Ovary (tissue), 9 donors: Measurements from ENCODE around the gene CXCL10. TPM values are rescaled to one million over a fixed set of nuclear protein-coding genes. Genes with fewer than 3 reads are reported as not detected.

Experiments
- DNase-seq, 5 donors: peaks; one replicate each; pipeline ENCODE4 v3.0.0-alpha.2; 2019 to 2020
- H3K27ac ChIP-seq, 2 donors: fragments of 200-600 bp; one replicate each; pipeline versions ENCODE4 v1.5.1 to v1.8.0; 2019 to 2022
- H3K27me3 ChIP-seq: fragments of 200-600 bp; one replicate; pipeline ENCODE4 v1.8.0; 2022
- H3K36me3 ChIP-seq: fragments of 200-600 bp; sonication (generic); one replicate; pipeline ENCODE4 v1.5.1; 2019
- H3K4me1 ChIP-seq: one replicate; pipeline ENCODE4 v1.8.1; 2013; ENCODE audit warnings: mild to moderate bottlenecking, moderate library complexity; ENCODE audit not compliant: insufficient read depth
- H3K4me3 ChIP-seq: fragments of 200-600 bp; sonication (generic); one replicate; pipeline ENCODE4 v1.5.1; 2017
- H3K9me3 ChIP-seq, 2 donors: fragments of 200-600 bp in 1 of 2; sonication (generic) in 1 of 2; one replicate each; pipeline versions ENCODE4 v1.5.1 to v1.8.1; 2013 to 2019; ENCODE audit warnings: mild to moderate bottlenecking in 1 of 2, moderate library complexity in 1 of 2
- CTCF ChIP-seq, 3 donors: fragments of 450-650 bp in 2 of 3; fragments of 200-600 bp in 1 of 3; IDR thresholded peaks; one replicate each; pipeline versions ENCODE4 v1.5.1 to v1.8.0; 2016 to 2022; ENCODE audit warnings: antibody characterized with exemption in 3 of 3, mild to moderate bottlenecking in 1 of 3
- EP300 ChIP-seq: sonication (generic); formaldehyde crosslinking; IDR thresholded peaks from one replicate; pipeline ENCODE4 v1.6.1; 2017; ENCODE audit warnings: antibody characterized with exemption
- POLR2A ChIP-seq: fragments of 450-650 bp; IDR thresholded peaks from one replicate; pipeline ENCODE4 v1.6.1; 2017; ENCODE audit warnings: antibody characterized with exemption, mild to moderate bottlenecking, moderate library complexity
- WGBS, 3 donors: extraction: QIAGEN DNeasy Blood & Tissue Kit in 1 of 3; methylation state at CpG; one replicate each; pipeline versions ENCODE4 v1.1.5 to v1.1.7; 2013 to 2017; 5-methylcytosine and 5-hydroxymethylcytosine counted together
- intact Hi-C, 4 donors: fragments of 100-400 bp; cut with DNase I; formaldehyde crosslinking; loops; one replicate each; pipeline versions ENCODE4 v1.11.0 to v1.15.1; 2022 to 2023
- polyA plus RNA-seq, 2 donors: library from polyadenylated mRNA; stranded (reverse); fragments of 200-250 nt in 1 of 2; fragments of 350-450 nt in 1 of 2; fragmentation: Illumina TruSeq in 1 of 2; extraction: RNeasy Lipid Tissue Mini Kit (QIAGEN cat#74804) in 1 of 2; gene quantifications; one replicate each; pipeline ENCODE4 v1.2.3, GENCODE V29; 2013 to 2014
- total RNA-seq, 7 donors: library from RNA; depleted of rRNA in 2 of 7; stranded (reverse); fragments of >200 nt in 2 of 7; fragmentation: NEBNext Ultra II Directional in 3 of 7; extraction: Animal tissue kit (Norgen Biotek cat#: 25700) in 3 of 7; gene quantifications; one replicate each; pipeline versions ENCODE4 v1.1.0 to v1.2.4, GENCODE V29; 2016 to 2023
- donor health status: DM: no; HTN: no; CAD: no; lungs with moderate emphysema.
- donor health status: DM: no; HTN: no; CAD: no.
- donor health status: Bipolar disorder and iron deficiency.
- donor health status: DM: yes; HTN: yes; CAD: no.
- donor health status: DM: no; HTN: no; CAD: no.
- donor health status: DM: yes; HTN: yes; CAD: no.

The CXCL10 gene
- total and polyA plus RNA-seq, 9 donors: 0.12 to 17.3 (median 1.0) TPM; not detected in 3

GRCh38 chr4:76028350-76028765 lies 5.1 kb upstream of the CXCL10 start:
- Histone ChIP-seq H3K4me1 (peaks cover 2% of the 10 kb centered on the region), H3K4me3 (peak overlapping the region; percentile 4), H3K36me3 (no peaks in the 10 kb centered on the region), H3K9me3 (no peaks in the 10 kb centered on the region), H3K27ac (no peak overlapping the region), H3K27me3 (no peaks in the 10 kb centered on the region)
- DNase-seq: no peak
- intact Hi-C loops: no loop called here
- TF ChIP-seq CTCF (IDR thresholded peaks at IDR 0.05) (no peak), EP300 (no peak), POLR2A (no peak)
- WGBS, 3 donors: 0 to 2% (median 1%) methylated on average over 6 of the region's 6 CpGs

GRCh38 chr4:76024065-76024464 lies 768 bp upstream of the CXCL10 start:
- Histone ChIP-seq H3K27ac (no peak overlapping the region), H3K4me3 (no peak overlapping the region), H3K9me3 (no peaks in the 10 kb centered on the region), H3K27me3 (no peaks in the 10 kb centered on the region), H3K36me3 (no peaks in the 10 kb centered on the region), H3K4me1 (peaks cover 2% of the 10 kb centered on the region)
- TF ChIP-seq POLR2A: no peak
- no peak for TF ChIP-seq EP300
- TF ChIP-seq CTCF (IDR thresholded peaks at IDR 0.05): no peak
- WGBS, 3 donors: 77 to 83% (median 78%) methylated on average over 4 of the region's 4 CpGs
- no peak for DNase-seq
- intact Hi-C loops: no loop called here

GRCh38 chr4:76022677-76023076 lies 620 bp downstream of the CXCL10 start:
- no peak overlapping the region for H3K4me3 ChIP-seq
- TF ChIP-seq POLR2A: no peak
- no peak for TF ChIP-seq CTCF (IDR thresholded peaks at IDR 0.05)
- no peak for TF ChIP-seq EP300
- no peak for DNase-seq
- WGBS, 3 donors: 74 to 85% (median 79%) methylated on average over 2 of the region's 2 CpGs
- no peaks in the 10 kb centered on the region for H3K36me3 ChIP-seq
- intact Hi-C loops: no loop called here
- no peaks in the 10 kb centered on the region for H3K9me3 ChIP-seq
- no peaks in the 10 kb centered on the region for H3K4me1 ChIP-seq
- H3K27me3 ChIP-seq: no peaks in the 10 kb centered on the region
- H3K27ac ChIP-seq: no peak overlapping the region

GRCh38 chr4:76022031-76022430 lies 1.3 kb downstream of the CXCL10 start:
- WGBS, 3 donors: 83 to 90% (median 89%) methylated on average over 4 of the region's 4 CpGs
- H3K36me3 ChIP-seq: no peaks in the 10 kb centered on the region
- H3K27me3 ChIP-seq: no peaks in the 10 kb centered on the region
- no peaks in the 10 kb centered on the region for H3K9me3 ChIP-seq
- intact Hi-C loops: no loop called here
- no peak overlapping the region for H3K4me3 ChIP-seq
- no peaks in the 10 kb centered on the region for H3K4me1 ChIP-seq
- no peak for DNase-seq
- no peak overlapping the region for H3K27ac ChIP-seq
- TF ChIP-seq EP300 (no peak), POLR2A (no peak), CTCF (IDR thresholded peaks at IDR 0.05) (no peak)
